Stimulated activated CD4-positive, alpha-beta T cell treated with anti-CD3 and anti-CD28 coated beads, TNF-alpha, amount 100 ng/mL, for 48 hours (primary cell): Measurements from ENCODE around the gene SLC7A6OS.

Source experiments
- DNase-seq, 3 donors: peaks; one replicate each; pipeline ENCODE4 v3.0.0-alpha.2; 2020; ENCODE audit warnings: low read depth in 3 of 3

SLC7A6OS gene

GRCh38 chr16:68279726-68280558 lies 30.8 kb downstream of the SLC7A6OS start:
- DNase-seq: no peak

GRCh38 chr16:68276223-68276622 lies 34.5 kb downstream of the SLC7A6OS start:
- no peak for DNase-seq

- DNase-seq: no peak
Observed at GRCh38 chr16:68275611-68276191, 35.0 kb downstream of the SLC7A6OS start.

- no peak for DNase-seq
Observed at GRCh38 chr16:68274441-68274840, 36.3 kb downstream of the SLC7A6OS start.

GRCh38 chr16:68273896-68274295 lies 36.9 kb downstream of the SLC7A6OS start:
- DNase-seq: no peak

- no peak for DNase-seq
Observed at GRCh38 chr16:68273459-68273858, 37.3 kb downstream of the SLC7A6OS start.

GRCh38 chr16:68272507-68273209 lies 38.1 kb downstream of the SLC7A6OS start:
- DNase-seq: no peak

- DNase-seq: no peak
Observed at GRCh38 chr16:68270353-68270752, 40.4 kb downstream of the SLC7A6OS start.

- DNase-seq: no peak
Observed at GRCh38 chr16:68269793-68270192, 41.0 kb downstream of the SLC7A6OS start.

- DNase-seq: no peak
Observed at GRCh38 chr16:68267612-68268405, 42.9 kb downstream of the SLC7A6OS start.

- DNase-seq: peak in 1 of 3 donors; percentile 35
Observed at GRCh38 chr16:68265078-68265920, 45.4 kb downstream of the SLC7A6OS start.

GRCh38 chr16:68264128-68265077 lies 46.3 kb downstream of the SLC7A6OS start, which contains the start of gene SLC7A6:
Gene SLC7A6, plus strand, starts transcription at chr16:68264526. Its CDS starts 10,201 bp downstream, at chr16:68274727.
- DNase-seq: peak; percentile 77 to 83 (median 82)

- DNase-seq: no peak
Observed at GRCh38 chr16:68263559-68264127, 47.1 kb downstream of the SLC7A6OS start.

GRCh38 chr16:68259007-68259825 lies 51.5 kb downstream of the SLC7A6OS start:
- DNase-seq: no peak

GRCh38 chr16:68257906-68258800 lies 52.6 kb downstream of the SLC7A6OS start:
- DNase-seq: no peak

GRCh38 chr16:68257251-68257905 lies 53.4 kb downstream of the SLC7A6OS start:
- DNase-seq: no peak

- no peak for DNase-seq
Observed at GRCh38 chr16:68255712-68256111, 55.0 kb downstream of the SLC7A6OS start.
